HepG2 (cell line): ENCODE measurements around the gene CUL4A. TPM values are rescaled to one million over a fixed set of nuclear protein-coding genes. Genes with fewer than 3 reads are reported as not detected.
A peak's percentile ranks its signal among the peaks of the same experiment; 100 is the strongest.

Experiments used
- DMAP1 ChIP-seq: IDR thresholded peaks from 2 replicates; pipeline ENCODE4 v1.6.1; 2016
- ELF3 ChIP-seq: IDR thresholded peaks from 2 replicates; pipeline ENCODE4 v1.6.1; 2016; ENCODE audit warnings: missing genetic modification reagents, missing compliant biosample characterization
- FIP1L1 ChIP-seq: fragments of 200-400 bp; formaldehyde crosslinking; IDR thresholded peaks from 2 replicates; pipeline ENCODE4 v1.6.1; 2018; ENCODE audit warnings: low read depth, mild to moderate bottlenecking, low read length, moderate library complexity, borderline replicate concordance; ENCODE audit not compliant: insufficient read depth
- FOXA3 ChIP-seq: IDR thresholded peaks from 2 replicates; pipeline ENCODE4 v1.6.1; 2016; ENCODE audit warnings: missing genetic modification reagents, missing compliant biosample characterization
- GLI4 ChIP-seq: sonication (generic); formaldehyde crosslinking; IDR thresholded peaks from 2 replicates; pipeline ENCODE4 v1.5.1; 2020; ENCODE audit warnings: missing genetic modification reagents, mild to moderate bottlenecking, moderate library complexity, borderline replicate concordance
- GTF2F1 ChIP-seq: fragments of 150-350 bp; IDR thresholded peaks from 2 replicates; pipeline ENCODE4 v1.6.1; 2014; ENCODE audit warnings: low read length
- KLF16 ChIP-seq, 2 experiments: sonication (generic) in 1 of 2; formaldehyde crosslinking in 1 of 2; IDR thresholded peaks; 2 replicates each; pipeline versions ENCODE4 v1.6.1 to v1.8.0; 2016 to 2023; ENCODE audit warnings: missing genetic modification reagents in 2 of 2, missing compliant biosample characterization in 1 of 2
- NAIF1 ChIP-seq: sonication (generic); formaldehyde crosslinking; IDR thresholded peaks from 2 replicates; pipeline ENCODE4 v1.5.0; 2020; ENCODE audit warnings: mild to moderate bottlenecking, missing genetic modification reagents, borderline replicate concordance
- NFRKB ChIP-seq: fragments of 450-650 bp; IDR thresholded peaks from 2 replicates; pipeline ENCODE4 v1.6.1; 2017
- NONO ChIP-seq, 2 experiments: fragments of 450-650 bp in 1 of 2; sonication (generic) in 1 of 2; formaldehyde crosslinking in 1 of 2; IDR thresholded peaks in 1 of 2; conservative IDR thresholded peaks in 1 of 2; 2 replicates each; pipeline versions ENCODE4 v1.6.1 to v1.8.0; 2017 to 2022; ENCODE audit warnings: mild to moderate bottlenecking in 1 of 2, missing genetic modification reagents in 1 of 2, moderate library complexity in 1 of 2
- SMC3 ChIP-seq: IDR thresholded peaks from 2 replicates; pipeline ENCODE4 v1.6.1; 2011; ENCODE audit warnings: low read length, improper control_type of control experiment
- SOX13 ChIP-seq, 3 experiments: fragments of 450-650 bp in 1 of 3; sonication (generic) in 1 of 3; formaldehyde crosslinking in 1 of 3; IDR thresholded peaks in 2 of 3; conservative IDR thresholded peaks in 1 of 3; 2 replicates each; pipeline versions ENCODE4 v1.5.0 to v1.6.1; 2016 to 2020; ENCODE audit warnings: antibody characterized with exemption in 1 of 3, mild to moderate bottlenecking in 1 of 3, missing compliant biosample characterization in 1 of 3, missing genetic modification reagents in 1 of 3, moderate library complexity in 1 of 3
- SP140L ChIP-seq: sonication (generic); formaldehyde crosslinking; IDR thresholded peaks from 2 replicates; pipeline ENCODE4 v1.4.0; 2020; ENCODE audit warnings: missing genetic modification reagents, borderline replicate concordance
- TRIM24 ChIP-seq: sonication (generic); formaldehyde crosslinking; IDR thresholded peaks from 2 replicates; pipeline ENCODE4 v1.8.0; 2022; ENCODE audit warnings: mild to moderate bottlenecking, missing genetic modification reagents
- TSC22D2 ChIP-seq: sonication (generic); formaldehyde crosslinking; IDR thresholded peaks from 2 replicates; pipeline ENCODE4 v1.5.1; 2020; ENCODE audit warnings: missing genetic modification reagents, mild to moderate bottlenecking, borderline replicate concordance
- ZFP62 ChIP-seq: sonication (generic); formaldehyde crosslinking; IDR thresholded peaks from 2 replicates; pipeline ENCODE4 v1.4.0; 2020; ENCODE audit warnings: missing genetic modification reagents
- ZNF747 ChIP-seq: sonication (generic); formaldehyde crosslinking; IDR thresholded peaks from 2 replicates; pipeline ENCODE4 v1.8.1; 2023; ENCODE audit warnings: missing genetic modification reagents, mild to moderate bottlenecking, borderline replicate concordance
- ZSCAN30 ChIP-seq: sonication (generic); formaldehyde crosslinking; IDR thresholded peaks from 2 replicates; pipeline ENCODE4 v1.5.0; 2020; ENCODE audit warnings: mild to moderate bottlenecking, missing genetic modification reagents
- ZSCAN31 ChIP-seq: sonication (generic); formaldehyde crosslinking; IDR thresholded peaks from 2 replicates; pipeline ENCODE4 v1.5.0; 2020; ENCODE audit warnings: low read depth, mild to moderate bottlenecking, missing genetic modification reagents
- polyA plus RNA-seq, 8 experiments: library from polyadenylated mRNA; depleted of rRNA in 3 of 8; stranded (reverse) in 7 of 8; unstranded in 1 of 8; fragments of >200 nt; fragmentation: Illumina TruSeq in 4 of 8; extraction: Trizol in 4 of 8; gene quantifications; 2 replicates each; pipeline versions ENCODE4 v1.2.1 to v1.2.3, GENCODE V29; 2011 to 2016; ENCODE audit warnings: low read depth in 4 of 8, missing spikeins in 1 of 8, mixed read lengths in 1 of 8; ENCODE audit not compliant: insufficient read depth in 1 of 8
- total RNA-seq, 5 experiments: library from RNA; depleted of rRNA; stranded (reverse); fragments of >200 nt; fragmentation: Illumina TruSeq; extraction: Trizol; gene quantifications; 2 replicates each; pipeline ENCODE4 v1.2.3, GENCODE V29; 2016; ENCODE audit warnings: low read depth in 1 of 5
- TF ChIP-seq, protein P1 (sequence below): sonication (generic); IDR thresholded peaks from 2 replicates; pipeline ENCODE4 v1.6.1; 2016; ENCODE audit warnings: low read depth, borderline replicate concordance
- TF ChIP-seq, protein P2 (sequence below): sonication (generic); formaldehyde crosslinking; IDR thresholded peaks from 2 replicates; pipeline ENCODE4 v1.5.0; 2020; ENCODE audit warnings: missing genetic modification reagents
- TF ChIP-seq, protein P3 (sequence below): sonication (generic); formaldehyde crosslinking; IDR thresholded peaks from 2 replicates; pipeline ENCODE4 v1.4.0; 2020; ENCODE audit warnings: low read depth, mild to moderate bottlenecking, missing genetic modification reagents
- TF ChIP-seq, protein P4 (sequence below): sonication (generic); formaldehyde crosslinking; IDR thresholded peaks from 2 replicates; pipeline ENCODE4 v1.4.0; 2020; ENCODE audit warnings: missing genetic modification reagents, borderline replicate concordance

CUL4A gene
- total and polyA plus RNA-seq, 2 of the 13 experiments (the other 11 are each of a cell fraction or from before 2014, with no cell fraction given) = 51.2 to 75.3 TPM

DNA sequence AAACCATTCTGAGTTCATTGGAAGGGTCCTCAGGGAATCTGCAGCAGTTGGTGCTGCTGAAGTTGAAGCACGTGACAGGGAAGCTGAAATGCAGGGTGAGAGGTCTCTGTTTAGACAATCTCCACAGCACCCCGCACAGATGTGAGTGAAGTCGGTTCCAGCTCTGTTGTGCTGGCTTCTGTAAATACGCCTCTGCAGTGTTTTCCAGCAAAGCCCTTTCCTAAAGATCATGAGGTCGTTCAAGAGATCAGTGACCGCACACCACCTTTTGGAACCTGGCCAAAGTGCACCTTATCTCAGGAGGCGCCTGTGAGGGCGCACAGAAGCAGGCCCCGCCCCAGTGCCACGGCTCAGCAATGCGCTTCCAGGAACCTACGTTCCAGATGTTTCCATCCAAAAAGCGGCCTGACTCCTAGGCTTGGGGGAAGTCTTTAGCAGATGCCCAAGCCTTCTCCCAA, 10.8 kb downstream of the CUL4A start (continued):
- TF ChIP-seq KLF16 (CRISPR knock-in tag; IDR thresholded peaks at IDR 0.05) (peak in 1 of 2 experiments; percentile 54; a peak in 1 of 4 replicates), TRIM24 (CRISPR knock-in tag) (peak; percentile 42; the same call in 1 of the 2 replicates), TSC22D2 (CRISPR knock-in tag) (no peak), ELF3 (CRISPR knock-in tag) (peak; percentile 56; the same call in 1 of the 2 replicates), ZSCAN31 (peak; percentile 58; the same call in 1 of the 2 replicates), NFRKB (no peak), NONO (IDR thresholded peaks at IDR 0.05) (no peak), NONO (CRISPR knock-in tag; conservative IDR thresholded peaks at IDR 0.05) (no peak), ZFP62 (CRISPR knock-in tag) (no peak), SP140L (CRISPR knock-in tag) (no peak), DMAP1 (CRISPR knock-in tag) (no peak), NAIF1 (0 out of 2 replicates have a peak, but pooled peaks have one; percentile 46), ZSCAN30 (CRISPR knock-in tag) (no peak), FIP1L1 (no peak), GLI4 (no peak), SMC3 (no peak), FOXA3 (CRISPR knock-in tag) (peak; percentile 89), ZNF747 (CRISPR knock-in tag) (0 out of 2 replicates have a peak, but pooled peaks have one; percentile 55), SOX13 (IDR thresholded peaks at IDR 0.05) (no peak), SOX13 (CRISPR knock-in tag; conservative IDR thresholded peaks at IDR 0.05 in 1 of 2, IDR thresholded peaks at IDR 0.05 in 1 of 2) (peak in 1 of 2 experiments; percentile 81; a peak in 2 of 4 replicates), GTF2F1 (no peak)
- TF ChIP-seq, protein P1, sequence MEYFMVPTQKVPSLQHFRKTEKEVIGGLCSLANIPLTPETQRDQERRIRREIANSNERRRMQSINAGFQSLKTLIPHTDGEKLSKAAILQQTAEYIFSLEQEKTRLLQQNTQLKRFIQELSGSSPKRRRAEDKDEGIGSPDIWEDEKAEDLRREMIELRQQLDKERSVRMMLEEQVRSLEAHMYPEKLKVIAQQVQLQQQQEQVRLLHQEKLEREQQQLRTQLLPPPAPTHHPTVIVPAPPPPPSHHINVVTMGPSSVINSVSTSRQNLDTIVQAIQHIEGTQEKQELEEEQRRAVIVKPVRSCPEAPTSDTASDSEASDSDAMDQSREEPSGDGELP = peak; percentile 62; the same call in 1 of the 2 replicates
- TF ChIP-seq, protein P2, sequence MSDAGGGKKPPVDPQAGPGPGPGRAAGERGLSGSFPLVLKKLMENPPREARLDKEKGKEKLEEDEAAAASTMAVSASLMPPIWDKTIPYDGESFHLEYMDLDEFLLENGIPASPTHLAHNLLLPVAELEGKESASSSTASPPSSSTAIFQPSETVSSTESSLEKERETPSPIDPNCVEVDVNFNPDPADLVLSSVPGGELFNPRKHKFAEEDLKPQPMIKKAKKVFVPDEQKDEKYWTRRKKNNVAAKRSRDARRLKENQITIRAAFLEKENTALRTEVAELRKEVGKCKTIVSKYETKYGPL (CRISPR knock-in tag) = no peak
- TF ChIP-seq, protein P3, sequence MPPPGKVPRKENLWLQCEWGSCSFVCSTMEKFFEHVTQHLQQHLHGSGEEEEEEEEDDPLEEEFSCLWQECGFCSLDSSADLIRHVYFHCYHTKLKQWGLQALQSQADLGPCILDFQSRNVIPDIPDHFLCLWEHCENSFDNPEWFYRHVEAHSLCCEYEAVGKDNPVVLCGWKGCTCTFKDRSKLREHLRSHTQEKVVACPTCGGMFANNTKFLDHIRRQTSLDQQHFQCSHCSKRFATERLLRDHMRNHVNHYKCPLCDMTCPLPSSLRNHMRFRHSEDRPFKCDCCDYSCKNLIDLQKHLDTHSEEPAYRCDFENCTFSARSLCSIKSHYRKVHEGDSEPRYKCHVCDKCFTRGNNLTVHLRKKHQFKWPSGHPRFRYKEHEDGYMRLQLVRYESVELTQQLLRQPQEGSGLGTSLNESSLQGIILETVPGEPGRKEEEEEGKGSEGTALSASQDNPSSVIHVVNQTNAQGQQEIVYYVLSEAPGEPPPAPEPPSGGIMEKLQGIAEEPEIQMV (CRISPR knock-in tag) = peak; percentile 44; the same call in 1 of the 2 replicates
- TF ChIP-seq, protein P4, sequence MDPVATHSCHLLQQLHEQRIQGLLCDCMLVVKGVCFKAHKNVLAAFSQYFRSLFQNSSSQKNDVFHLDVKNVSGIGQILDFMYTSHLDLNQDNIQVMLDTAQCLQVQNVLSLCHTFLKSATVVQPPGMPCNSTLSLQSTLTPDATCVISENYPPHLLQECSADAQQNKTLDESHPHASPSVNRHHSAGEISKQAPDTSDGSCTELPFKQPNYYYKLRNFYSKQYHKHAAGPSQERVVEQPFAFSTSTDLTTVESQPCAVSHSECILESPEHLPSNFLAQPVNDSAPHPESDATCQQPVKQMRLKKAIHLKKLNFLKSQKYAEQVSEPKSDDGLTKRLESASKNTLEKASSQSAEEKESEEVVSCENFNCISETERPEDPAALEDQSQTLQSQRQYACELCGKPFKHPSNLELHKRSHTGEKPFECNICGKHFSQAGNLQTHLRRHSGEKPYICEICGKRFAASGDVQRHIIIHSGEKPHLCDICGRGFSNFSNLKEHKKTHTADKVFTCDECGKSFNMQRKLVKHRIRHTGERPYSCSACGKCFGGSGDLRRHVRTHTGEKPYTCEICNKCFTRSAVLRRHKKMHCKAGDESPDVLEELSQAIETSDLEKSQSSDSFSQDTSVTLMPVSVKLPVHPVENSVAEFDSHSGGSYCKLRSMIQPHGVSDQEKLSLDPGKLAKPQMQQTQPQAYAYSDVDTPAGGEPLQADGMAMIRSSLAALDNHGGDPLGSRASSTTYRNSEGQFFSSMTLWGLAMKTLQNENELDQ (CRISPR knock-in tag) = no peak
